Adrenal gland (tissue), 12 donors: Measurements from ENCODE around the gene LRP1B. TPM values are rescaled to one million over a fixed set of nuclear protein-coding genes. Genes with fewer than 3 reads are reported as not detected.

Experiments
- DNase-seq, 7 donors: peaks; one replicate each; pipeline ENCODE4 v3.0.0-alpha.2; 2019 to 2020
- H3K27ac ChIP-seq, 5 donors: fragments of 200-600 bp; sonication (generic) in 4 of 5; 1 replicate in 3 of 5; 2 replicates in 2 of 5; pipeline versions ENCODE4 v1.5.1 to v1.8.0; 2016 to 2020; ENCODE audit warnings: mild to moderate bottlenecking in 1 of 5
- H3K27me3 ChIP-seq: fragments of 200-600 bp; 2 replicates; pipeline ENCODE4 v1.8.0; 2021
- H3K36me3 ChIP-seq, 2 donors: fragments of 200-600 bp; replicated peaks in 1 of 2; 1 replicate in 1 of 2; 2 replicates in 1 of 2; pipeline versions ENCODE4 v1.5.1 to v1.8.0; 2018 to 2022
- H3K4me1 ChIP-seq, 2 donors: fragments of 200-600 bp; replicated peaks in 1 of 2; 1 replicate in 1 of 2; 2 replicates in 1 of 2; pipeline versions ENCODE4 v1.5.1 to v1.8.0; 2018 to 2021
- H3K4me3 ChIP-seq, 4 donors: fragments of 200-600 bp; sonication (generic) in 3 of 4; one replicate each; pipeline ENCODE4 v1.5.1; 2016 to 2018
- H3K9me3 ChIP-seq, 3 donors: fragments of 200-600 bp; sonication (generic) in 1 of 3; replicated peaks in 1 of 3; 1 replicate in 2 of 3; 2 replicates in 1 of 3; pipeline versions ENCODE4 v1.5.1 to v1.8.0; 2016 to 2021
- CTCF ChIP-seq, 6 experiments: fragments of 450-650 bp in 4 of 6; fragments of 200-600 bp in 2 of 6; sonication (generic) in 1 of 6; IDR thresholded peaks; 1 replicate in 5 of 6; 2 replicates in 1 of 6; pipeline versions ENCODE4 v1.5.1 to v1.8.0; 2016 to 2021; ENCODE audit warnings: antibody characterized with exemption in 6 of 6, mild to moderate bottlenecking in 2 of 6, moderate library complexity in 1 of 6
- POLR2A ChIP-seq, 2 donors: fragments of 450-650 bp; IDR thresholded peaks; one replicate each; pipeline ENCODE4 v1.6.1; 2017; ENCODE audit warnings: antibody characterized with exemption in 2 of 2, mild to moderate bottlenecking in 2 of 2, moderate library complexity in 1 of 2
- WGBS, 4 donors: extraction: QIAGEN DNeasy Blood & Tissue Kit in 2 of 4; methylation state at CpG; one replicate each; pipeline versions ENCODE4 v1.1.5 to v1.1.7; 2013 to 2017; 5-methylcytosine and 5-hydroxymethylcytosine counted together
- intact Hi-C, 2 donors: fragments of 100-400 bp; cut with DNase I; formaldehyde crosslinking; loops; one replicate each; pipeline versions ENCODE4 v1.14.1 to v1.15.0; 2022 to 2023
- polyA plus RNA-seq, 3 donors: library from polyadenylated mRNA; stranded (reverse); fragments of 200-250 nt in 2 of 3; fragments of 350-450 nt in 1 of 3; fragmentation: Illumina TruSeq in 1 of 3; extraction: RNeasy Lipid Tissue Mini Kit (QIAGEN cat#74804) in 1 of 3; gene quantifications; one replicate each; pipeline ENCODE4 v1.2.3, GENCODE V29; 2013 to 2014
- total RNA-seq, 9 donors: library from RNA; depleted of rRNA in 4 of 9; stranded (reverse); fragments of >200 nt in 4 of 9; fragments of 120-200 nt in 1 of 9; fragmentation: NEBNext Ultra II Directional in 1 of 9; extraction: Animal tissue kit (Norgen Biotek cat#: 25700) in 1 of 9; gene quantifications; one replicate each; pipeline versions ENCODE4 v1.1.0 to v1.2.4, GENCODE V29; 2013 to 2023
- donor health status: healthy with polysubstance abuse.
- donor health status: Bipolar disorder and iron deficiency.
- donor health status: DM: yes; HTN: yes; CAD: no.
- donor health status: DM: no; HTN: no; CAD: no.
- donor health status: DM: no; HTN: no; CAD: no.
- donor health status: DM: yes; HTN: yes; CAD: no.

The LRP1B gene
- total and polyA plus RNA-seq, 12 donors, result 0.84 to 5.4 (median 2.1) TPM

GRCh38 chr2:141437521-141437920 is 693.3 kb downstream of the LRP1B start:
- no peaks in the 10 kb centered on the region for H3K36me3 ChIP-seq
- intact Hi-C loops, result no loop called here
- no peak for DNase-seq
- H3K9me3 ChIP-seq, result no peaks in the 10 kb centered on the region
- no peaks in the 10 kb centered on the region for H3K4me1 ChIP-seq
- WGBS, 4 donors, result 87 to 94% (median 90%) methylated on average over 1 of the region's 1 CpG
- no peak for TF ChIP-seq POLR2A (IDR thresholded peaks at IDR 0.05)
- TF ChIP-seq CTCF (IDR thresholded peaks at IDR 0.05), result no peak
- no peak overlapping the region for H3K27ac ChIP-seq
- H3K4me3 ChIP-seq, result no peak overlapping the region
- H3K27me3 ChIP-seq, result no peaks in the 10 kb centered on the region

- Histone ChIP-seq H3K27me3 (no peaks in the 10 kb centered on the region), H3K4me3 (no peak overlapping the region), H3K4me1 (no peaks in the 10 kb centered on the region), H3K9me3 (no peaks in the 10 kb centered on the region), H3K27ac (no peak overlapping the region), H3K36me3 (no peaks in the 10 kb centered on the region)
- intact Hi-C loops, result no loop called here
- DNase-seq, result no peak
- TF ChIP-seq CTCF (IDR thresholded peaks at IDR 0.05) (no peak), POLR2A (IDR thresholded peaks at IDR 0.05) (no peak)
Observed at GRCh38 chr2:141423124-141423523, 707.7 kb downstream of the LRP1B start.

GRCh38 chr2:141417246-141417797 is 713.5 kb downstream of the LRP1B start:
- H3K9me3 ChIP-seq, result no peaks in the 10 kb centered on the region
- intact Hi-C loops, result no loop called here
- TF ChIP-seq CTCF (IDR thresholded peaks at IDR 0.05) (no peak), POLR2A (IDR thresholded peaks at IDR 0.05) (no peak)
- H3K27me3 ChIP-seq, result no peaks in the 10 kb centered on the region
- no peaks in the 10 kb centered on the region for H3K36me3 ChIP-seq
- H3K27ac ChIP-seq, result no peak overlapping the region
- no peak for DNase-seq
- no peaks in the 10 kb centered on the region for H3K4me1 ChIP-seq
- 74 to 81% (median 76%) methylated on average over 1 of the region's 1 CpG for WGBS, 4 donors
- H3K4me3 ChIP-seq, result no peak overlapping the region

GRCh38 chr2:141411419-141411818 is 719.4 kb downstream of the LRP1B start:
- no peak for TF ChIP-seq CTCF (IDR thresholded peaks at IDR 0.05)
- TF ChIP-seq POLR2A (IDR thresholded peaks at IDR 0.05), result no peak
- Histone ChIP-seq H3K27ac (no peak overlapping the region), H3K4me1 (no peaks in the 10 kb centered on the region), H3K9me3 (no peaks in the 10 kb centered on the region), H3K4me3 (no peak overlapping the region), H3K36me3 (no peaks in the 10 kb centered on the region), H3K27me3 (no peaks in the 10 kb centered on the region)
- intact Hi-C loops, result no loop called here
- no peak for DNase-seq
- WGBS, 4 donors, result 81 to 90% (median 84%) methylated on average over 2 of the region's 2 CpGs
